OCI-LY3 (cell line): Measurements from ENCODE around the gene CCSER1.
"Not testable (repeated sequence)": the region's sequence is repeated elsewhere in the genome, so short reads cannot be mapped to it uniquely, and the experiment has no call there.

Source experiments
- EZH2phosphoT487 ChIP-seq: fragments of 200-600 bp; shearing (Covaris generic); IDR thresholded peaks from 2 replicates; pipeline ENCODE4 v1.6.1; 2018; ENCODE audit warnings: antibody characterized with exemption, mixed run types, low read depth
- TF ChIP-seq, protein P1 (sequence below): fragments of 200-600, 300-600 bp; sonication (generic); IDR thresholded peaks from 2 replicates; pipeline ENCODE4 v1.5.1; 2014; ENCODE audit warnings: antibody characterized with exemption, low read length, low read depth

GRCh38 chr4:91358016-91358415, 1230.8 kb downstream of the CCSER1 start:
- not testable (repeated sequence) for TF ChIP-seq EZH2phosphoT487
- TF ChIP-seq, protein P1, sequence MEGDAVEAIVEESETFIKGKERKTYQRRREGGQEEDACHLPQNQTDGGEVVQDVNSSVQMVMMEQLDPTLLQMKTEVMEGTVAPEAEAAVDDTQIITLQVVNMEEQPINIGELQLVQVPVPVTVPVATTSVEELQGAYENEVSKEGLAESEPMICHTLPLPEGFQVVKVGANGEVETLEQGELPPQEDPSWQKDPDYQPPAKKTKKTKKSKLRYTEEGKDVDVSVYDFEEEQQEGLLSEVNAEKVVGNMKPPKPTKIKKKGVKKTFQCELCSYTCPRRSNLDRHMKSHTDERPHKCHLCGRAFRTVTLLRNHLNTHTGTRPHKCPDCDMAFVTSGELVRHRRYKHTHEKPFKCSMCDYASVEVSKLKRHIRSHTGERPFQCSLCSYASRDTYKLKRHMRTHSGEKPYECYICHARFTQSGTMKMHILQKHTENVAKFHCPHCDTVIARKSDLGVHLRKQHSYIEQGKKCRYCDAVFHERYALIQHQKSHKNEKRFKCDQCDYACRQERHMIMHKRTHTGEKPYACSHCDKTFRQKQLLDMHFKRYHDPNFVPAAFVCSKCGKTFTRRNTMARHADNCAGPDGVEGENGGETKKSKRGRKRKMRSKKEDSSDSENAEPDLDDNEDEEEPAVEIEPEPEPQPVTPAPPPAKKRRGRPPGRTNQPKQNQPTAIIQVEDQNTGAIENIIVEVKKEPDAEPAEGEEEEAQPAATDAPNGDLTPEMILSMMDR = not testable (repeated sequence)
